ENCODE results near the gene STK31. TPM values are rescaled to one million over a fixed set of nuclear protein-coding genes. Genes with fewer than 3 reads are reported as not detected.

STK31 gene
- total RNA-seq (1.6 and 1.8 TPM in 2 replicates), polyA plus RNA-seq (0.13 and 0.14 TPM in 2 replicates), polyA minus RNA-seq (0.07 and 0.17 TPM in 2 replicates)
- 0.37 TPM for total RNA-seq (2013)

GRCh38 chr7:23710000-23710399 lies at the start of gene STK31:
STK31 (plus strand) TSS chr7:23710219; CDS start chr7:23710286, 67 bp downstream.
- Histone ChIP-seq H3K27me3 (replicated peaks in 1 of 4; ENCODE audit: control extremely low read depth in 1 of 4, control insufficient read depth in 3 of 4, insufficient read depth in 4 of 4, low read length in 3 of 4) (no peaks in the 10 kb centered on the region), H3K36me3 (replicated peaks in 1 of 2; ENCODE audit: control extremely low read depth in 1 of 2, control insufficient read depth in 1 of 2, extremely low read depth in 1 of 2, insufficient read depth in 2 of 2, low read length in 1 of 2) (peaks cover 0 to 4% of the 10 kb centered on the region in 2 experiments), H3K4me3 (ENCODE audit: control extremely low read depth in 1 of 5, extremely low read depth in 1 of 5, insufficient read depth in 1 of 5, low read depth in 2 of 5, low read length in 4 of 5) (no peak within 1 kb of the TSS), H3K9ac (ENCODE audit: low read length) (no peak within 1 kb of the TSS), H2AFZ (ENCODE audit: insufficient read depth, low read depth, low read length, poor library complexity, severe bottlenecking) (no peak within 1 kb of the TSS), H4K20me1 (ENCODE audit: control insufficient read depth, insufficient read depth, low read length, poor library complexity, severe bottlenecking) (no peaks in the 10 kb centered on the region), H3K27ac (ENCODE audit: low read length in 2 of 2) (no peak within 1 kb of the TSS), H3K4me1 (ENCODE audit: control insufficient read depth in 2 of 2, insufficient read depth in 2 of 2, low read length in 2 of 2) (no peaks in the 10 kb centered on the region), H3K79me2 (ENCODE audit: control insufficient read depth, insufficient read depth, low read length) (no peaks in the 10 kb centered on the region), H3K9me3 (ENCODE audit: control extremely low read depth in 1 of 3, control insufficient read depth in 2 of 3, insufficient read depth in 1 of 3, low read length in 2 of 3) (peaks cover 2 to 9% (median 3%) of the 10 kb centered on the region in 3 donors), H3K4me2 (replicated peaks; ENCODE audit: low read depth, low read length, poor library complexity, severe bottlenecking) (no peak within 1 kb of the TSS)
- DNase-seq (no peak), ATAC-seq (ENCODE audit: low read depth) (no peak)
- POLR2A ChIA-PET = no interaction called here
- H3K4me1 Mint-ChIP-seq = no peaks in the 10 kb centered on the region
- H3K9me3 Mint-ChIP-seq (ENCODE audit: insufficient read depth) = peaks cover 7% of the 10 kb centered on the region
- TF ChIP-seq EZH2 (IDR thresholded peaks at IDR 0.05; ENCODE audit: borderline replicate concordance, insufficient read depth, low read depth, low read length, poor library complexity, severe bottlenecking) (no peak), CTCF (IDR thresholded peaks at IDR 0.05) (no peak)
- CTCF ChIA-PET = interaction anchor here (0.8 to 4.4 kb wide), 11 partner anchors 12 to 438 kb away, joined by 3 to 34 read pairs (median 7); no protein-coding TSS in a partner anchor
- intact Hi-C loops (cut with micrococcal nuclease) = no loop called here
- H3K27ac Mint-ChIP-seq = no peak within 1 kb of the TSS
- H3K27me3 Mint-ChIP-seq = no peaks in the 10 kb centered on the region
- 97% methylated on average over 30 of the region's 33 CpGs for WGBS (ENCODE audit: insufficient coverage)
- no peak within 1 kb of the TSS for H3K4me3 Mint-ChIP-seq

- Mint-ChIP-seq H3K27me3 (no peaks in the 10 kb centered on the region), H3K27ac (no peak overlapping the region), H3K9me3 (ENCODE audit: insufficient read depth) (peaks cover 5% of the 10 kb centered on the region), H3K4me3 (no peak overlapping the region), H3K4me1 (no peaks in the 10 kb centered on the region)
- H3K36me3 ChIP-seq (replicated peaks in 1 of 2; ENCODE audit: control extremely low read depth in 1 of 2, control insufficient read depth in 1 of 2, extremely low read depth in 1 of 2, insufficient read depth in 2 of 2, low read length in 1 of 2) = no peaks in the 10 kb centered on the region
- no peak overlapping the region for H3K4me3 ChIP-seq (ENCODE audit: control extremely low read depth in 1 of 5, extremely low read depth in 1 of 5, insufficient read depth in 1 of 5, low read depth in 2 of 5, low read length in 4 of 5)
- H3K4me1 ChIP-seq (ENCODE audit: control insufficient read depth in 2 of 2, insufficient read depth in 2 of 2, low read length in 2 of 2) = no peaks in the 10 kb centered on the region
- no CpG with 5 or more reads among the region's 3 CpGs for WGBS (ENCODE audit: insufficient coverage)
- no peak overlapping the region for H3K27ac ChIP-seq (ENCODE audit: low read length in 2 of 2)
- ATAC-seq (ENCODE audit: low read depth) (no peak), DNase-seq (no peak)
- TF ChIP-seq CTCF (IDR thresholded peaks at IDR 0.05) (no peak), EZH2 (IDR thresholded peaks at IDR 0.05; ENCODE audit: borderline replicate concordance, insufficient read depth, low read depth, low read length, poor library complexity, severe bottlenecking) (no peak)
- intact Hi-C loops (cut with micrococcal nuclease) = no loop called here
- peaks cover 0 to 20% (median 13%) of the 10 kb centered on the region in 3 donors for H3K9me3 ChIP-seq (ENCODE audit: control extremely low read depth in 1 of 3, control insufficient read depth in 2 of 3, insufficient read depth in 1 of 3, low read length in 2 of 3)
- H3K27me3 ChIP-seq (replicated peaks in 1 of 4; ENCODE audit: control extremely low read depth in 1 of 4, control insufficient read depth in 3 of 4, insufficient read depth in 4 of 4, low read length in 3 of 4) = no peaks in the 10 kb centered on the region
- H3K4me2 ChIP-seq (replicated peaks; ENCODE audit: low read depth, low read length, poor library complexity, severe bottlenecking) = no peak overlapping the region
- H4K20me1 ChIP-seq (ENCODE audit: control insufficient read depth, insufficient read depth, low read length, poor library complexity, severe bottlenecking) = no peaks in the 10 kb centered on the region
- CTCF ChIA-PET = no interaction called here
- no peaks in the 10 kb centered on the region for H3K79me2 ChIP-seq (ENCODE audit: control insufficient read depth, insufficient read depth, low read length)
- H3K9ac ChIP-seq (ENCODE audit: low read length) = no peak overlapping the region
- POLR2A ChIA-PET = no interaction called here
- no peak overlapping the region for H2AFZ ChIP-seq (ENCODE audit: insufficient read depth, low read depth, low read length, poor library complexity, severe bottlenecking)
Measured at GRCh38 chr7:23661385-23661784, 48.6 kb upstream of the STK31 start.
